ENCODE measurements around the gene PNMA8A.
"Not testable (repeated sequence)": the region's sequence is repeated elsewhere in the genome, so short reads cannot be mapped to it uniquely, and the experiment has no call there.

DNA sequence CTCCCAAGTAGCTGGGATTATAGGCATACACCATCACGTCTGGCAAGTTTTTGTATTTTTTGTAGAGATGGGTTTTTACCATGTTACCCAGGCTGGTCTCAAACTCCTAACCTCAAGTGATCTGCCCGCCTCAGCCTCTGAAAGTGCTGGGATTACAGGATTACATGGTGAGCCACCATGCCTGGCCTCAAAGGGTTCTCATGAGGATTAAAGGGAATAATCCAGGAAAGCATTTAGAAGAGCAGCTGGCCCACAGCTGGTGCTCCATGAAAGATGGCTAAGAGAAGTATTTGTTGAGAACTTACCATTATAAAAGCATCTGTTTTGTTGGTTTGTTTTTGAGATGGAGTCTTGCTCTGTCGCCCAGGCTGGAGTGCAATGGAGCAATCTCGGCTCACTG is 25.5 kb upstream of the PNMA8A start:
- not testable (repeated sequence) for TF ChIP-seq SMC3 (conservative IDR thresholded peaks at IDR 0.05; ENCODE audit: poor library complexity); TAF1 (IDR thresholded peaks at IDR 0.05; ENCODE audit: low read depth); EP300 (conservative IDR thresholded peaks at IDR 0.05; ENCODE audit: poor library complexity, severe bottlenecking); EZH2 (IDR thresholded peaks at IDR 0.05; ENCODE audit: borderline replicate concordance, insufficient read depth, low read length, poor library complexity, severe bottlenecking); RAD21 (conservative IDR thresholded peaks at IDR 0.05); POLR2AphosphoS5 (IDR thresholded peaks at IDR 0.05)
- TF ChIP-seq, protein P1, sequence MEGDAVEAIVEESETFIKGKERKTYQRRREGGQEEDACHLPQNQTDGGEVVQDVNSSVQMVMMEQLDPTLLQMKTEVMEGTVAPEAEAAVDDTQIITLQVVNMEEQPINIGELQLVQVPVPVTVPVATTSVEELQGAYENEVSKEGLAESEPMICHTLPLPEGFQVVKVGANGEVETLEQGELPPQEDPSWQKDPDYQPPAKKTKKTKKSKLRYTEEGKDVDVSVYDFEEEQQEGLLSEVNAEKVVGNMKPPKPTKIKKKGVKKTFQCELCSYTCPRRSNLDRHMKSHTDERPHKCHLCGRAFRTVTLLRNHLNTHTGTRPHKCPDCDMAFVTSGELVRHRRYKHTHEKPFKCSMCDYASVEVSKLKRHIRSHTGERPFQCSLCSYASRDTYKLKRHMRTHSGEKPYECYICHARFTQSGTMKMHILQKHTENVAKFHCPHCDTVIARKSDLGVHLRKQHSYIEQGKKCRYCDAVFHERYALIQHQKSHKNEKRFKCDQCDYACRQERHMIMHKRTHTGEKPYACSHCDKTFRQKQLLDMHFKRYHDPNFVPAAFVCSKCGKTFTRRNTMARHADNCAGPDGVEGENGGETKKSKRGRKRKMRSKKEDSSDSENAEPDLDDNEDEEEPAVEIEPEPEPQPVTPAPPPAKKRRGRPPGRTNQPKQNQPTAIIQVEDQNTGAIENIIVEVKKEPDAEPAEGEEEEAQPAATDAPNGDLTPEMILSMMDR (IDR thresholded peaks at IDR 0.05; ENCODE audit: poor library complexity, severe bottlenecking) = not testable (repeated sequence)
- TF ChIP-seq, protein P2, sequence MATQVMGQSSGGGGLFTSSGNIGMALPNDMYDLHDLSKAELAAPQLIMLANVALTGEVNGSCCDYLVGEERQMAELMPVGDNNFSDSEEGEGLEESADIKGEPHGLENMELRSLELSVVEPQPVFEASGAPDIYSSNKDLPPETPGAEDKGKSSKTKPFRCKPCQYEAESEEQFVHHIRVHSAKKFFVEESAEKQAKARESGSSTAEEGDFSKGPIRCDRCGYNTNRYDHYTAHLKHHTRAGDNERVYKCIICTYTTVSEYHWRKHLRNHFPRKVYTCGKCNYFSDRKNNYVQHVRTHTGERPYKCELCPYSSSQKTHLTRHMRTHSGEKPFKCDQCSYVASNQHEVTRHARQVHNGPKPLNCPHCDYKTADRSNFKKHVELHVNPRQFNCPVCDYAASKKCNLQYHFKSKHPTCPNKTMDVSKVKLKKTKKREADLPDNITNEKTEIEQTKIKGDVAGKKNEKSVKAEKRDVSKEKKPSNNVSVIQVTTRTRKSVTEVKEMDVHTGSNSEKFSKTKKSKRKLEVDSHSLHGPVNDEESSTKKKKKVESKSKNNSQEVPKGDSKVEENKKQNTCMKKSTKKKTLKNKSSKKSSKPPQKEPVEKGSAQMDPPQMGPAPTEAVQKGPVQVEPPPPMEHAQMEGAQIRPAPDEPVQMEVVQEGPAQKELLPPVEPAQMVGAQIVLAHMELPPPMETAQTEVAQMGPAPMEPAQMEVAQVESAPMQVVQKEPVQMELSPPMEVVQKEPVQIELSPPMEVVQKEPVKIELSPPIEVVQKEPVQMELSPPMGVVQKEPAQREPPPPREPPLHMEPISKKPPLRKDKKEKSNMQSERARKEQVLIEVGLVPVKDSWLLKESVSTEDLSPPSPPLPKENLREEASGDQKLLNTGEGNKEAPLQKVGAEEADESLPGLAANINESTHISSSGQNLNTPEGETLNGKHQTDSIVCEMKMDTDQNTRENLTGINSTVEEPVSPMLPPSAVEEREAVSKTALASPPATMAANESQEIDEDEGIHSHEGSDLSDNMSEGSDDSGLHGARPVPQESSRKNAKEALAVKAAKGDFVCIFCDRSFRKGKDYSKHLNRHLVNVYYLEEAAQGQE (IDR thresholded peaks at IDR 0.05; ENCODE audit: borderline replicate concordance) = not testable (repeated sequence)

Measured in neural cell (in vitro differentiated cells).